Smooth muscle cell (in vitro differentiated cells): ENCODE results near the gene CACYBP. TPM values are rescaled to one million over a fixed set of nuclear protein-coding genes. Genes with fewer than 3 reads are reported as not detected.

Experiments used
- DNase-seq: peaks from one replicate; lab custom pipeline; 2025; ENCODE audit not compliant: unreplicated experiment; lab: John Stamatoyannopoulos, UW
- H2AFZ ChIP-seq: fragments of 200-600 bp; sonication (generic); 2 replicates; pipeline ENCODE4 v1.6.0; 2016; ENCODE audit warnings: antibody characterized with exemption, low read depth, mild to moderate bottlenecking
- H3F3A ChIP-seq: fragments of 200-600 bp; sonication (generic); 2 replicates; pipeline ENCODE4 v1.6.0; 2017; ENCODE audit warnings: antibody characterized with exemption, low read depth
- H3K27ac ChIP-seq: fragments of 200-600 bp; sonication (generic); 2 replicates; pipeline ENCODE4 v1.5.1; 2016; ENCODE audit warnings: low read depth, mild to moderate bottlenecking
- H3K27me3 ChIP-seq: fragments of 200-600 bp; sonication (generic); 2 replicates; pipeline ENCODE4 v1.6.1; 2016; ENCODE audit warnings: low read depth, mild to moderate bottlenecking
- H3K36me3 ChIP-seq: fragments of 200-600 bp; sonication (generic); 2 replicates; pipeline ENCODE4 v1.5.1; 2016; ENCODE audit warnings: low read depth
- H3K4me1 ChIP-seq: fragments of 200-600 bp; sonication (generic); 2 replicates; pipeline ENCODE4 v1.5.1; 2016; ENCODE audit warnings: low read depth
- H3K4me2 ChIP-seq: fragments of 200-600 bp; sonication (generic); 2 replicates; pipeline ENCODE4 v1.6.0; 2016; ENCODE audit warnings: mild to moderate bottlenecking
- H3K4me3 ChIP-seq: fragments of 200-600 bp; sonication (generic); 2 replicates; pipeline ENCODE4 v1.5.1; 2016; ENCODE audit warnings: mild to moderate bottlenecking
- H3K79me2 ChIP-seq: fragments of 200-600 bp; sonication (generic); 2 replicates; pipeline ENCODE4 v1.6.0; 2016; ENCODE audit warnings: low read depth, mild to moderate bottlenecking
- H3K9ac ChIP-seq: fragments of 200-600 bp; sonication (generic); 2 replicates; pipeline ENCODE4 v1.6.0; 2016; ENCODE audit warnings: low read depth
- H3K9me3 ChIP-seq: fragments of 200-600 bp; sonication (generic); replicated peaks from 2 replicates; pipeline ENCODE4 v1.5.1; 2016; ENCODE audit warnings: low read depth
- H4K20me1 ChIP-seq: fragments of 200-600 bp; sonication (generic); 2 replicates; pipeline ENCODE4 v1.6.0; 2016; ENCODE audit warnings: low read depth
- WGBS: methylation state at CpG from one replicate; pipeline ENCODE4 v1.1.7; 2016; ENCODE audit warnings: low lambda C conversion rate; 5-methylcytosine and 5-hydroxymethylcytosine counted together
- polyA plus RNA-seq: library from polyadenylated mRNA; unstranded; fragments of >200 nt; fragmentation: Nextera tagmentation; extraction: Ambion mirVana; gene quantifications from 2 replicates; pipeline ENCODE4 v1.2.1, GENCODE V29; 2016
- total RNA-seq: library from RNA; depleted of rRNA; stranded (reverse); fragments of >200 nt; gene quantifications from 2 replicates; pipeline ENCODE4 v1.2.3, GENCODE V29; 2014
- TF ChIP-seq, protein P1 (sequence below): fragments of 200-600 bp; sonication (generic); IDR thresholded peaks from 2 replicates; pipeline ENCODE4 v1.5.1; 2017; ENCODE audit warnings: borderline replicate concordance, mild to moderate bottlenecking, antibody characterized with exemption; ENCODE audit not compliant: insufficient read depth, poor library complexity, severe bottlenecking

Gene CACYBP
- total and polyA plus RNA-seq, 2 experiments from 2014 or later: 46.8 to 54.6 TPM

DNA sequence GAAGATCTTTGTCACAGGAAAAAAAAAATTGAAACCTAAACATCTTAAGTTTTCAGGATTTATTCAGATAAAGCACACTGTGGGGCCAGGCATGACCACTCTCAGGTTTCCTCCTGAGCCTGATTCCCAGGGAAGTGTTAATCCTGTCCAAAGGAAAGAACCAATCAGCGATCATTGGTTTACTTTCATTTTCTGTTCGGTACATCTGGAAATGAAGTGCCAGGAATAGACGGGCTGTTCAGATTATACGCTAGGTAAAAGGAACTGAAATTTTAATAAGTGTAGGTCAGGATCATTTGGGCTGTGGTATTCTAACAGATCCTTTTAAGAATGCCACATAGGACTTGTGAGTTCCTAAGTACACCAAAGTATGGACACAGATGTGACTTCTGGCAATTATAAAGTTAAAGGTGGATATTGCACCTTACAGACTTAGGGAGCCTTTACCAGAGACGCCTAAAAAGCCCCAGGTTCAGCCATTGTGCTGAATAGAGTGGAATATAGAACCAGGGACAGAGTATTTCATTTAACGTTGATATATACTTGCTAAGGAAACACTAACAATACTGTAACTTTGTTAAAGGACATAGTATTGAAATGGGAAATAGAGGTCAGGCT lies 9.3 kb upstream of the CACYBP start:
- TF ChIP-seq, protein P1, sequence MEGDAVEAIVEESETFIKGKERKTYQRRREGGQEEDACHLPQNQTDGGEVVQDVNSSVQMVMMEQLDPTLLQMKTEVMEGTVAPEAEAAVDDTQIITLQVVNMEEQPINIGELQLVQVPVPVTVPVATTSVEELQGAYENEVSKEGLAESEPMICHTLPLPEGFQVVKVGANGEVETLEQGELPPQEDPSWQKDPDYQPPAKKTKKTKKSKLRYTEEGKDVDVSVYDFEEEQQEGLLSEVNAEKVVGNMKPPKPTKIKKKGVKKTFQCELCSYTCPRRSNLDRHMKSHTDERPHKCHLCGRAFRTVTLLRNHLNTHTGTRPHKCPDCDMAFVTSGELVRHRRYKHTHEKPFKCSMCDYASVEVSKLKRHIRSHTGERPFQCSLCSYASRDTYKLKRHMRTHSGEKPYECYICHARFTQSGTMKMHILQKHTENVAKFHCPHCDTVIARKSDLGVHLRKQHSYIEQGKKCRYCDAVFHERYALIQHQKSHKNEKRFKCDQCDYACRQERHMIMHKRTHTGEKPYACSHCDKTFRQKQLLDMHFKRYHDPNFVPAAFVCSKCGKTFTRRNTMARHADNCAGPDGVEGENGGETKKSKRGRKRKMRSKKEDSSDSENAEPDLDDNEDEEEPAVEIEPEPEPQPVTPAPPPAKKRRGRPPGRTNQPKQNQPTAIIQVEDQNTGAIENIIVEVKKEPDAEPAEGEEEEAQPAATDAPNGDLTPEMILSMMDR: no peak
- Histone ChIP-seq H3K27me3 (no peaks in the 10 kb centered on the region), H3K27ac (no peak overlapping the region), H3K4me1 (no peaks in the 10 kb centered on the region), H3K9me3 (no peaks in the 10 kb centered on the region), H2AFZ (no peak overlapping the region), H4K20me1 (no peaks in the 10 kb centered on the region), H3K36me3 (no peaks in the 10 kb centered on the region), H3K9ac (no peak overlapping the region), H3K79me2 (no peaks in the 10 kb centered on the region), H3K4me2 (no peak overlapping the region), H3F3A (no peaks in the 10 kb centered on the region), H3K4me3 (no peak overlapping the region)
- no peak for DNase-seq
- WGBS: 93% methylated on average over 6 of the region's 6 CpGs

DNA sequence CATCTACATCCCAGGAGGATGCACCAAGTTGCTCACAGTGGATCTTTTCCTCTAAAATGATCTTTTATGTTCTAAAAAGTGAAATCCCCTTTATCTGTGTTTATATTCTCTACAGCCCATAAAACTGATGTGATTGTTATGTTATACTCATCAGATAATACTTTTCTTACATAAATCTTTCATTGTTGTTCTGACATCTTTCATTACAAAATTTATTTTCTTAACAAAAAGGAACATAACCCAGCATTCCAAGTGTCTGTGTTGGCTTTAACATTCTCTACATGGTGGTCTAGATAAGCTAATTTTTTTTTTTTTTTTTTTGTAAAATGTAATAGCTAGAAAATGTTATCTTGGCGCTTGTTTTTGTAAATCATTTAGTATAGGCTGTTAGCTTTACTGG lies 8.3 kb upstream of the CACYBP start:
- Histone ChIP-seq H2AFZ (no peak overlapping the region), H3K4me2 (no peak overlapping the region), H3K27ac (no peak overlapping the region), H3K4me1 (no peaks in the 10 kb centered on the region), H4K20me1 (no peaks in the 10 kb centered on the region), H3K9me3 (no peaks in the 10 kb centered on the region), H3K9ac (no peak overlapping the region), H3K4me3 (no peak overlapping the region), H3K36me3 (no peaks in the 10 kb centered on the region), H3F3A (no peaks in the 10 kb centered on the region), H3K27me3 (no peaks in the 10 kb centered on the region), H3K79me2 (no peaks in the 10 kb centered on the region)
- DNase-seq: no peak
- WGBS: 95% methylated on average over 1 of the region's 1 CpG
- TF ChIP-seq, protein P1: no peak

DNA sequence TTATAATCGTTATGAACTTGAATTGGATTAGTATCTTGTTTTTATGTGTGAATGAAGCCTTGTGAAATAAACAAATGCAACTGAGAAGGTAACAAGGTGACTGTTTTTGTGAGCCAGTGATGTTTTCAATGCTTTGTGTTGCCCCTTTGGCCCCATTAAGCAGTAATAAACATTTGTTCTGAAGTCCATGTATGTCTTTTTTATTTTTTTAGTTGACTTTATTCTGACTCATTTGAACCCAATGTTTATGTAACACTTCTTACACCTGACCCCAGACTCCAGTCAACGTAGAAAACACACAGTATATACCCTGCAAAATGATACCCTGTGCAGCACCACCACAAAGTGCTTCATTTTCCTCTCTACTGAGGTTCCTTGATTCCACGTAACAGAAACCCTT lies 4.6 kb upstream of the CACYBP start:
- Histone ChIP-seq H2AFZ (no peak overlapping the region), H3K36me3 (no peaks in the 10 kb centered on the region), H3K27me3 (no peaks in the 10 kb centered on the region), H3K9me3 (no peaks in the 10 kb centered on the region), H4K20me1 (no peaks in the 10 kb centered on the region), H3K9ac (no peak overlapping the region), H3K79me2 (peaks cover under 1% of the 10 kb centered on the region), H3K27ac (no peak overlapping the region), H3K4me3 (no peak overlapping the region), H3K4me2 (no peak overlapping the region), H3K4me1 (peaks cover 7% of the 10 kb centered on the region), H3F3A (peaks cover 7% of the 10 kb centered on the region)
- TF ChIP-seq, protein P1: no peak
- no peak for DNase-seq
- WGBS: 86% methylated on average over 3 of the region's 3 CpGs

DNA sequence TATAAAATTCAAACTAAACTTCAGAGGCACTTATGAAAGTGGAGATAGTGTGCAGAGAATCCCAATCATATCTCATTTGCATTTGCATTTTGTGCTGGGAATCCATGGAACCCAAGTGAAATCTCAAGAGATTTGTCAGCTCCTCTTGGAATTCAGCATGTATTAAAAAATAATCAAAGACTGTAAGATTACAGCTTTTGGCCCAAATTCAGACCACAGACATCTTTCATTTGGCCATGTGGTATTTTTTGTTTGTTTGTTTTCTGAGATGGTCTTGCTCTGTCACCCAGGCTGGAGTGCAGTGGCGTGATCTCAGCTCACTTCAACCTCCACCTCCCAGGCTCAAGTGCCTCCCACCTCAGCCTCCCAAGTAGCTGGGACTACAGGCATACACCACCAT lies 3.8 kb upstream of the CACYBP start:
- no peaks in the 10 kb centered on the region for H3K27me3 ChIP-seq
- no peaks in the 10 kb centered on the region for H4K20me1 ChIP-seq
- peaks cover 9% of the 10 kb centered on the region for H3K79me2 ChIP-seq
- no peak overlapping the region for H3K27ac ChIP-seq
- peaks cover 9% of the 10 kb centered on the region for H3K4me1 ChIP-seq
- H3K9me3 ChIP-seq: no peaks in the 10 kb centered on the region
- no peaks in the 10 kb centered on the region for H3K36me3 ChIP-seq
- H3K4me3 ChIP-seq: no peak overlapping the region
- no peak overlapping the region for H2AFZ ChIP-seq
- no peak overlapping the region for H3K4me2 ChIP-seq
- 87% methylated on average over 1 of the region's 1 CpG for WGBS
- no peak for DNase-seq
- peaks cover 7% of the 10 kb centered on the region for H3F3A ChIP-seq
- TF ChIP-seq, protein P1: no peak
- no peak overlapping the region for H3K9ac ChIP-seq
